ENCODE results near the gene TRMT10B.

Gene TRMT10B

DNA sequence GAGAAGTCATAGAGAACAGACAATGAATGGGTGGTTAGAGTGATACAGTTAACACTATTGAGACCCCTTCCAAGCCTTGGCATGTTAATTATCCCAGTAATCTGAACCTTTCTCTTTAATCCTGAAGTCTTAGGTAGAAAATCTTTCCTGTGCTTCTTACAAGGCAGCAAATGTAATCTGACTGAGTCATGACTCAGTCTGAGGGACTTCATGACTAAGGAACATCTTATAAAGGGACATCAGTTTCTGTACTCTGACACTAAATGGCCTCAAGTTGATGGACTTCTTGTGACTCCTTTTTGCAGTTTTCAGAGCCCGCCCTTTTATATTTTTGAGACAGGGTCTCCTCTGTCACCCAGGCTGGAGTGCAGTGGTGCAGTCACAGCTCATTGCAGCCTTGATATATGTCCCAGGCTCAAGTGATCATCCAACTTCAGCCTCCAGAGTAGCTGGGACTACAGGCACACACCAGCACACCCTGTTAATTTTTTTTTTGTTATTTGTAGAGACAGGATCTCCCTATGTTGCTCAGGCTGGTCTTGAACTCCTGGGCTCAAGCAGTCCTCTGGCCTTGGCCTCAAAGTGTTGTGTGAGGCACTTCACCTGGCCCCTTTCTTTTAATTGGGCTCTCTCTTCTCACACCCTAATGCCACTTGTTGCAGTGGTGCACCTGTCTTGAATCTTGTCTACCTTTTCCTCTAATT, 21.8 kb downstream of the TRMT10B start:
- no peak overlapping the region for H3K27ac ChIP-seq

DNA sequence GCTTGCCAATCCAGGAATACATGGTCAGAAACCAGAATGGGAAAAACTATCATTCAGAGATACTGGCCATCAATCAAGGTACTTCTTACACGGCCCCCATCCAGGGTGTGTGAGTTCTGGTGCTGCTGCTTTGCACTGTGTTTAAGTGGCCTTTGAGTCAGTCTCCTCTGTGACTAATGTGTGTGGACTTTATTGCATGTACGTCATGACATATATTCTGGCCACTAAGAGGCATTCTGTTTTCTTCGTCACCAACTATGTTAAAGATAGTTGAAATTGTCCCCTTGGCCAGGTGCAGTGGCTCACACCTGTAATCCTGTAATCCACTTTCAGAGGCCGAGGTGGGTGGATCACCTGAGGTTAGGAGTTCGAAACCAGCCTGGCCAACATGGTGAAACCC, 22.7 kb downstream of the TRMT10B start:
- no peak overlapping the region for H3K27ac ChIP-seq
- no peak for TF ChIP-seq ZFX (IDR thresholded peaks at IDR 0.05; ENCODE audit: borderline replicate concordance)
- TF ChIP-seq, protein P1, sequence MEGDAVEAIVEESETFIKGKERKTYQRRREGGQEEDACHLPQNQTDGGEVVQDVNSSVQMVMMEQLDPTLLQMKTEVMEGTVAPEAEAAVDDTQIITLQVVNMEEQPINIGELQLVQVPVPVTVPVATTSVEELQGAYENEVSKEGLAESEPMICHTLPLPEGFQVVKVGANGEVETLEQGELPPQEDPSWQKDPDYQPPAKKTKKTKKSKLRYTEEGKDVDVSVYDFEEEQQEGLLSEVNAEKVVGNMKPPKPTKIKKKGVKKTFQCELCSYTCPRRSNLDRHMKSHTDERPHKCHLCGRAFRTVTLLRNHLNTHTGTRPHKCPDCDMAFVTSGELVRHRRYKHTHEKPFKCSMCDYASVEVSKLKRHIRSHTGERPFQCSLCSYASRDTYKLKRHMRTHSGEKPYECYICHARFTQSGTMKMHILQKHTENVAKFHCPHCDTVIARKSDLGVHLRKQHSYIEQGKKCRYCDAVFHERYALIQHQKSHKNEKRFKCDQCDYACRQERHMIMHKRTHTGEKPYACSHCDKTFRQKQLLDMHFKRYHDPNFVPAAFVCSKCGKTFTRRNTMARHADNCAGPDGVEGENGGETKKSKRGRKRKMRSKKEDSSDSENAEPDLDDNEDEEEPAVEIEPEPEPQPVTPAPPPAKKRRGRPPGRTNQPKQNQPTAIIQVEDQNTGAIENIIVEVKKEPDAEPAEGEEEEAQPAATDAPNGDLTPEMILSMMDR (IDR thresholded peaks at IDR 0.05), result no peak

More for the DNA sequence above, 21.8 kb downstream of the TRMT10B start:
- TF ChIP-seq ZFX (IDR thresholded peaks at IDR 0.05; ENCODE audit: borderline replicate concordance), result no peak
- TF ChIP-seq, protein P1 (IDR thresholded peaks at IDR 0.05), result no peak

DNA sequence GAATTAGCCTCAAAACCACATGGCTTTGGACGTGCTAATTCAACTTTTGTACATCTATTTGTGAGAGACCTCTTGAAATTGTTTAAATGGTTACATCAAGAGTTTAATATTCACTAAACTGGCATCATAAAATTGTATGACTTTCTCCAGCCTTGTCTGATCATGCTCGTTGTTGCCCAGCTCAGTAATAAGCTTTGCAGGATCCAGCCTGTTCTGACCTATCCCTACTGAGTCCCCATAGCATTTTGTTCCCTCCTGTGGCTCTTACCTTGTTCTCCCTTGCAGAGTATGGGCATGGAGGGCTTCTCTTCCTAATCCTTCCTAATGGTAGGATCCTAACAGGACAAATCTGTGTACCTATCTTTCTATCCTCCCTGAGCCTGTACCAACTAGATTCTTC, 24.9 kb downstream of the TRMT10B start:
- no peak overlapping the region for H3K27ac ChIP-seq
- TF ChIP-seq, protein P1 (IDR thresholded peaks at IDR 0.05), result no peak
- TF ChIP-seq ZFX (IDR thresholded peaks at IDR 0.05; ENCODE audit: borderline replicate concordance), result no peak

DNA sequence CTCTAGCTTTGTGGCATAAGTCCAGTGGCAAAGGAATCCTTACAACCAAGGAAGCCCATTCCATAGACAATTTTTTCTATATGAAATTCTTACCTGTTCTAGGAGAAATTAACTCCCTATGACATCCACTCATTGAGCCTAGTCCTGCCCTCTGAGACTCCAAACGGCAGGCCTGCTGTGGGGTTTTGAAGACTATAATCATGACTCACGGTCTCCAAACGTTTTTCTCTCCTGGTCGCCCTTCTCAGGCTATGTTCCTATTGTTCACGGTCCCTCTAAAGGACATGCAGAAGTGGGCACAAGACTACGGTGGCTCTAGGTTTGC, 30.6 kb downstream of the TRMT10B start:
- H3K27ac ChIP-seq, result peak overlapping the region; percentile 82
- TF ChIP-seq, protein P1 (IDR thresholded peaks at IDR 0.05), result no peak
- no peak for TF ChIP-seq ZFX (IDR thresholded peaks at IDR 0.05; ENCODE audit: borderline replicate concordance)

DNA sequence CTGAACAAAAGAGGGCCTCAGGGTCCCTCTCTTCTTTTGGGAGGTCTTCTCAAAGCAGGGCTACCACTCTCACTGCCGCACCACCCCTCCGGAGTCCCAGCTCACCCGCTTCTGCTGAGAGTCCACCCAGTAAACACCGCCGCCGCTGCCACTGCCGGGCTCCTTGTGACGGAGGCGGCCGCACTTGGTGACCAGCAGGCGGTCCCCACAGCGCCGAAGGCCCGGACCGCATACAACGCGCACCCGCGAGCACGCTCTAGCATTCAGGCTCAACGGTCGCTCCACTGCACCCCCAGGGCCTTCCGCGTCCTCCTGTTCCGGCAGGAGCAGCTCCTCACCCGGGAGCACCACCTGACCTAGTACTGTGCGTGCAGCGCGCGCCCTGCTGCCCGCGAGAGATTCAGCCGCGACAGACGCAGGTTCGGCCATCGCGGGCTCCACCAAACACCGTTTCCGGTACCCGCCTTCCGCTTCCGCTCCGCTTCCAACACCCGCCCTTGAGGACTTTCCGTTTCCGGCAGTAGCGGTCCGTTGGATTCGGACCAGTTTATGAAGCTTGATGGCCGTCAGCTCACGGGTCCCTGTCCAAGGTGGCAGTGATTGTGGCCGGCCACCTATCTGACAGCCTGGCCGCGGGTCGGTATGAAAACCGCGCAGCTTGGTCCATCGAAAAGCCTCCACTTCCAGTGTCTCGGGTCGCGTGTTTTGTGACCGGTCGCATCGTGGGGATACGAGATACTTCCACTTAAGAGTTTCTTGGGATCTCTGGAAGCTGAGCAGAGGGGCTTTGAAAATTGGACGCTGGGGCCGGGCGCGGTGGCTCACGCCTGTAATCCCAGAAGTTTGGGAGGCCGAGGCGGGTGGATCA, 31.2 kb downstream of the TRMT10B start, which contains the start of gene EXOSC3:
Gene EXOSC3 (minus strand): TSS at position 449 of the 868 bp plus-strand sequence. CDS start 20 bp downstream, at position 429.
- peak within 1 kb of the TSS; percentile 82 for H3K27ac ChIP-seq
- TF ChIP-seq ZFX (IDR thresholded peaks at IDR 0.05; ENCODE audit: borderline replicate concordance), result no peak
- TF ChIP-seq, protein P1 (IDR thresholded peaks at IDR 0.05), result no peak

DNA sequence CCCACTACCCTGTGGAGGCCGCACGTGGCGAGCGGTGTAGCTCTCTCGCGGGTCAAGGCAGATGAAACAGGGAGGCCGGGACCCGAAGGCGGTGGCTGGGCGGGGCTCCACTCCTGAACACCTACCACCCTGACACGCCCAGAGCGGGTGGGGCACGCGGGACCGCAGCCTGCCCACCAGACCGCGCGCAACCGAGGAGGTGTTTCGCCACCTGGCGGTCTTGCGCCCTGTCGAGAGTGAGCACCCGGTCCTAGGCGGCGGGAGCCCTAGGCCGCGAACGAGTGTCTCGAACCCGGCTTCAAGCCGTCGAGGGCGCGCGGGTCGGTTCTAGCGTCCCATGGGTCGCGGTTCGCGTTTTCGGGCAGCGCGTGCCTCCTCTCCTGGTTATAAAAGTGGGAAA, 33.5 kb downstream of the TRMT10B start:
- TF ChIP-seq, protein P1 (IDR thresholded peaks at IDR 0.05), result no peak
- no peak for TF ChIP-seq ZFX (IDR thresholded peaks at IDR 0.05; ENCODE audit: borderline replicate concordance)
- H3K27ac ChIP-seq, result no peak overlapping the region

DNA sequence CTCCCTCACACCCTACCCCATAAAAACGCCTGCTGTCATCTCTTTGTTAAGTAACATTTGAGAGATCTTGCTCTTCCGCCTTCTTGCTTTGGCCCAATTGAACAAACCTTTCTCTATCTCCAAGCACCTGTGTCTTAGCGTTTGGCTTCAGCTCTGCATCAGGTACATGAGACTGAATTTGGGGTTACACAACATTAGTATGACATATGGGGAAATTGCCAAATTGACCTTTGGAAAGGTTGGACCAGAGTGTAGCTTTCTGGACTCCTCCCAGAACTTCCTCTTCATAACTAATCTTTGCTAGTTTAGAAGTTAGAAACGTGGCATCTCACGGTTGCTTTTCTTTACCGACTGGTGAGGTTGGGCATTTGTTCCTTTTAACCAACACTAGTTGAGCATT, 34.7 kb downstream of the TRMT10B start:
- TF ChIP-seq, protein P1 (IDR thresholded peaks at IDR 0.05), result no peak
- no peak for TF ChIP-seq ZFX (IDR thresholded peaks at IDR 0.05; ENCODE audit: borderline replicate concordance)
- no peak overlapping the region for H3K27ac ChIP-seq

Data from 22Rv1 (cell line).